A549 (cell line): ENCODE data around the gene PDE8B. TPM values are rescaled to one million over a fixed set of nuclear protein-coding genes. Genes with fewer than 3 reads are reported as not detected.

Source experiments
- ATAC-seq, 2 experiments: fragments of 200-7000 bp in 1 of 2; fragments of >200 bp in 1 of 2; cut with Nextera tagmentation in 1 of 2; cut with Tn5 transposase in 1 of 2; 3 replicates each; pipeline versions ENCODE4 v1.8.0 to v1.9.1; 2018 to 2020; ENCODE audit warnings: mild to moderate bottlenecking in 1 of 2, moderate library complexity in 1 of 2
- CTCF ChIA-PET: fragments of 300-600 bp; sonication (Branson Sonifier 250); formaldehyde crosslinking; extraction: SDS; loops from one replicate; lab custom pipeline; 2021; ENCODE audit warnings: antibody characterized with exemption, inconsistent platforms; lab: Yijun Ruan, JAX
- POLR2A ChIA-PET: fragments of 350-600 bp; formaldehyde crosslinking; extraction: SDS; loops from one replicate; lab custom pipeline; 2021; ENCODE audit warnings: antibody characterized with exemption, inconsistent platforms; lab: Yijun Ruan, JAX
- DNase-seq, 2 experiments: peaks; one replicate each; pipeline versions ENCODE4 v3.0.0 to v3.0.0-alpha.2; 2011 to 2016; ENCODE audit warnings: low read depth in 1 of 2, low spot score in 1 of 2
- FAIRE-seq: peaks from 2 replicates; lab custom pipeline; 2011; peaks lifted over from hg19 to GRCh38; lab: Jason Lieb, UNC
- H3K27ac ChIP-seq, 2 experiments: fragments of >200 bp; sonication (Bioruptor Twin); formaldehyde crosslinking; 3 replicates each; pipeline ENCODE4 v1.5.1; 2016 to 2017
- H3K4me1 ChIP-seq: fragments of >200 bp; sonication (Bioruptor Twin); formaldehyde crosslinking; 3 replicates; pipeline ENCODE4 v1.6.1; 2016
- H3K4me2 ChIP-seq: fragments of >200 bp; sonication (Bioruptor Twin); formaldehyde crosslinking; 3 replicates; pipeline ENCODE4 v1.6.1; 2016
- H3K4me3 ChIP-seq: fragments of >200 bp; sonication (Bioruptor Twin); formaldehyde crosslinking; 3 replicates; pipeline ENCODE4 v1.5.1; 2016
- H3K9me3 ChIP-seq: fragments of >200 bp; sonication (Bioruptor Twin); formaldehyde crosslinking; 3 replicates; pipeline ENCODE4 v1.6.1; 2016
- BCL3 ChIP-seq: fragments of >200 bp; sonication (Bioruptor Twin); formaldehyde crosslinking; IDR thresholded peaks from 3 replicates; pipeline ENCODE4 v1.6.1; 2016
- CBX8 ChIP-seq: fragments of 200-600 bp; sonication (generic); IDR thresholded peaks from 2 replicates; pipeline ENCODE4 v1.6.1; 2016
- CEBPB ChIP-seq, 2 experiments: fragments of >200 bp in 1 of 2; sonication (Bioruptor Twin) in 1 of 2; formaldehyde crosslinking in 1 of 2; IDR thresholded peaks; 2 replicates each; pipeline ENCODE4 v1.6.1; 2012 to 2016
- CHD2 ChIP-seq: fragments of 150-350 bp; IDR thresholded peaks from 2 replicates; pipeline ENCODE4 v1.6.1; 2014; ENCODE audit warnings: low read length; ENCODE audit not compliant: partially characterized antibody
- E2F6 ChIP-seq: IDR thresholded peaks from 2 replicates; pipeline ENCODE4 v1.6.1; 2012; ENCODE audit warnings: low read depth, borderline replicate concordance
- EHF ChIP-seq: fragments of 250-450 bp; sonication (Bioruptor Pico); IDR thresholded peaks from 2 replicates; pipeline ENCODE4 v1.5.0; 2020; ENCODE audit warnings: mild to moderate bottlenecking
- EP300 ChIP-seq, 2 experiments: fragments of >200 bp; sonication (Bioruptor Twin); formaldehyde crosslinking; IDR thresholded peaks; 2 replicates in 1 of 2; 3 replicates in 1 of 2; pipeline ENCODE4 v1.6.1; 2016 to 2017
- FOSL2 ChIP-seq, 2 experiments: fragments of 450-650 bp in 1 of 2; fragments of >200 bp in 1 of 2; sonication (Bioruptor Twin) in 1 of 2; formaldehyde crosslinking; IDR thresholded peaks; 2 replicates each; pipeline versions ENCODE4 v1.5.0 to v1.6.1; 2016 to 2020; ENCODE audit warnings: mild to moderate bottlenecking in 1 of 2, moderate library complexity in 1 of 2
- HDAC2 ChIP-seq: fragments of 200-600 bp; sonication (generic); IDR thresholded peaks from 2 replicates; pipeline ENCODE4 v1.6.1; 2016
- HOXB13 ChIP-seq: fragments of 250-450 bp; sonication (Bioruptor Pico); IDR thresholded peaks from 2 replicates; pipeline ENCODE4 v1.5.0; 2020; ENCODE audit warnings: low read depth, mild to moderate bottlenecking, moderate library complexity
- HOXB5 ChIP-seq: fragments of 250-450 bp; sonication (Bioruptor Pico); IDR thresholded peaks from 2 replicates; pipeline ENCODE4 v1.5.0; 2020; ENCODE audit warnings: mild to moderate bottlenecking, moderate library complexity
- JUN ChIP-seq, 2 experiments: fragments of >200 bp; sonication (Bioruptor Twin); formaldehyde crosslinking; IDR thresholded peaks; 2 replicates in 1 of 2; 3 replicates in 1 of 2; pipeline ENCODE4 v1.6.1; 2016 to 2017
- JUNB ChIP-seq: fragments of >200 bp; sonication (Bioruptor Twin); formaldehyde crosslinking; IDR thresholded peaks from 2 replicates; pipeline ENCODE4 v1.6.1; 2016
- MAFK ChIP-seq: fragments of 450-650 bp; IDR thresholded peaks from 2 replicates; pipeline ENCODE4 v1.6.1; 2014; ENCODE audit not compliant: partially characterized antibody
- MAX ChIP-seq: IDR thresholded peaks from 2 replicates; pipeline ENCODE4 v1.6.1; 2012
- NR3C1 ChIP-seq: fragments of >200 bp; sonication (Bioruptor Twin); formaldehyde crosslinking; IDR thresholded peaks from 3 replicates; pipeline ENCODE4 v1.6.1; 2017
- POLR2AphosphoS2 ChIP-seq: conservative IDR thresholded peaks from 2 replicates; pipeline ENCODE4 v1.6.1; 2012; ENCODE audit warnings: low read length, improper control_type of control experiment, inconsistent platforms
- RCOR1 ChIP-seq: fragments of 150-350 bp; IDR thresholded peaks from 2 replicates; pipeline ENCODE4 v1.6.1; 2014; ENCODE audit warnings: antibody characterized with exemption, low read length, low read depth
- REST ChIP-seq: fragments of 200-600 bp; sonication (generic); IDR thresholded peaks from 2 replicates; pipeline ENCODE4 v1.6.1; 2016; ENCODE audit warnings: antibody characterized with exemption, mild to moderate bottlenecking, moderate library complexity
- RFX5 ChIP-seq: fragments of 450-650 bp; IDR thresholded peaks from 2 replicates; pipeline ENCODE4 v1.7.1; 2014; ENCODE audit warnings: antibody characterized with exemption, mild to moderate bottlenecking, moderate library complexity
- SREBF2 ChIP-seq: fragments of 450-650 bp; IDR thresholded peaks from 2 replicates; pipeline ENCODE4 v1.6.1; 2014; ENCODE audit warnings: mild to moderate bottlenecking, moderate library complexity
- TFCP2L1 ChIP-seq: fragments of 250-450 bp; sonication (Bioruptor Pico); IDR thresholded peaks from 2 replicates; pipeline ENCODE4 v1.5.0; 2021; ENCODE audit warnings: mild to moderate bottlenecking
- TP53 ChIP-seq: fragments of 250-450 bp; sonication (Bioruptor Pico); IDR thresholded peaks from 2 replicates; pipeline ENCODE4 v1.5.0; 2021; ENCODE audit warnings: mild to moderate bottlenecking, moderate library complexity
- ZC3H11A ChIP-seq: fragments of 450-650 bp; IDR thresholded peaks from 2 replicates; pipeline ENCODE4 v1.6.1; 2014; ENCODE audit warnings: antibody characterized with exemption, mild to moderate bottlenecking
- ZFP36 ChIP-seq: fragments of 450-650 bp; IDR thresholded peaks from 2 replicates; pipeline ENCODE4 v1.6.1; 2014; ENCODE audit warnings: borderline replicate concordance; ENCODE audit not compliant: partially characterized antibody
- WGBS: methylation state at CpG from one replicate; pipeline ENCODE4 v1.1.6; 2017; ENCODE audit errors: missing lambda C conversion rate; 5-methylcytosine and 5-hydroxymethylcytosine counted together
- polyA plus RNA-seq, 4 experiments: library from polyadenylated mRNA; depleted of rRNA in 3 of 4; stranded (reverse); fragments of >200 nt; fragmentation: RNase III in 1 of 4; extraction: RNeasy Plus Mini Kit Qiagen cat#74134 plus additional on column Dnase treatment in 1 of 4; gene quantifications; 2 replicates in 3 of 4; 3 replicates in 1 of 4; pipeline ENCODE4 v1.2.3, GENCODE V29; 2011 to 2017

Gene PDE8B
- polyA plus RNA-seq, 2 of the 4 experiments (the other 2 are of a cell fraction), result 2.0 to 4.0 TPM

GRCh38 chr5:77419644-77420582, 209.4 kb downstream of the PDE8B start:
- no peak for ATAC-seq
- no peak for FAIRE-seq
- DNase-seq, result no peak
- Histone ChIP-seq H3K9me3 (no peaks in the 10 kb centered on the region), H3K4me1 (no peaks in the 10 kb centered on the region), H3K4me2 (no peak overlapping the region), H3K4me3 (no peak overlapping the region), H3K27ac (no peak overlapping the region)
- TF ChIP-seq E2F6 (no peak), HOXB5 (CRISPR knock-in tag) (no peak), HOXB13 (CRISPR knock-in tag) (no peak), TFCP2L1 (CRISPR knock-in tag) (no peak), RCOR1 (no peak), ZFP36 (no peak), EP300 (IDR thresholded peaks at IDR 0.05) (no peak)
- 93% methylated on average over 8 of the region's 8 CpGs for WGBS
- ChIA-PET CTCF (interaction anchor here (0.7 kb wide), 1 partner anchor 17 kb away, joined by 3 read pairs; no protein-coding TSS in a partner anchor), POLR2A (no interaction called here)

- ChIA-PET CTCF (interaction anchor here (1.1 kb wide), 1 partner anchor 72 kb away, joined by 3 read pairs; the partner anchor contains the start of gene WDR41), POLR2A (no interaction called here)
- no peaks in the 10 kb centered on the region for H3K9me3 ChIP-seq
- H3K4me3 ChIP-seq, result no peak overlapping the region
- WGBS, result 73% methylated on average over 3 of the region's 3 CpGs
- DNase-seq (no peak), ATAC-seq (no peak), FAIRE-seq (no peak)
- H3K27ac ChIP-seq, result no peak overlapping the region
- TF ChIP-seq POLR2AphosphoS2 (no peak), HOXB13 (CRISPR knock-in tag) (no peak), TP53 (CRISPR knock-in tag) (no peak), JUNB (no peak), RFX5 (no peak), MAX (no peak), CBX8 (no peak), BCL3 (no peak), CEBPB (IDR thresholded peaks at IDR 0.05) (no peak), ZC3H11A (no peak), FOSL2 (IDR thresholded peaks at IDR 0.05) (no peak), FOSL2 (CRISPR knock-in tag; IDR thresholded peaks at IDR 0.05) (no peak), MAFK (no peak), REST (no peak), JUN (IDR thresholded peaks at IDR 0.05) (no peak), SREBF2 (no peak), CHD2 (no peak), NR3C1 (no peak), EHF (CRISPR knock-in tag) (no peak), HDAC2 (no peak)
- H3K4me2 ChIP-seq, result no peak overlapping the region
- peaks cover 8% of the 10 kb centered on the region for H3K4me1 ChIP-seq
Observed at GRCh38 chr5:77420940-77421339, 210.5 kb downstream of the PDE8B start.
